Activated CD8-positive, alpha-beta T cell treated with anti-CD3 and anti-CD28 coated beads for 36 hours (primary cell): ENCODE measurements around the gene MOAP1. TPM values are rescaled to one million over a fixed set of nuclear protein-coding genes. Genes with fewer than 3 reads are reported as not detected.
"Not testable (repeated sequence)": the region's sequence is repeated elsewhere in the genome, so short reads cannot be mapped to it uniquely, and the experiment has no call there.

Experiments used
- ATAC-seq: fragments of 200-7000 bp; cut with Tn5 transposase; one replicate; pipeline ENCODE4 v1.10.0; 2021; ENCODE audit warnings: mild to moderate bottlenecking, moderate library complexity
- CTCF ChIA-PET: fragments of 350-600 bp; sonication (Branson Sonifier 250); formaldehyde crosslinking; loops from one replicate; lab custom pipeline; 2021; ENCODE audit warnings: antibody characterized with exemption; lab: Charles Lee
- POLR2A ChIA-PET: fragments of 350-600 bp; sonication (Branson Sonifier 250); formaldehyde crosslinking; loops from one replicate; lab custom pipeline; 2021; ENCODE audit warnings: antibody characterized with exemption; lab: Charles Lee
- DNase-seq: peaks from one replicate; pipeline ENCODE4 v3.0.0-alpha.2; 2020
- H3K27ac Mint-ChIP-seq: one replicate; pipeline ENCODE4 v1.8.0; 2021; ENCODE audit warnings: mild to moderate bottlenecking, mixed read lengths
- H3K27me3 Mint-ChIP-seq: one replicate; pipeline ENCODE4 v1.8.0; 2021; ENCODE audit warnings: mixed read lengths
- H3K36me3 Mint-ChIP-seq: one replicate; pipeline ENCODE4 v1.8.0; 2021; ENCODE audit warnings: low read depth, mixed read lengths
- H3K4me1 Mint-ChIP-seq: one replicate; pipeline ENCODE4 v1.8.0; 2021; ENCODE audit warnings: low read depth, mixed read lengths
- H3K4me3 Mint-ChIP-seq: one replicate; pipeline ENCODE4 v1.8.0; 2021; ENCODE audit warnings: mild to moderate bottlenecking, moderate library complexity, mixed read lengths
- H3K9me3 Mint-ChIP-seq: one replicate; pipeline ENCODE4 v1.8.0; 2021; ENCODE audit warnings: mixed read lengths
- intact Hi-C: fragments of 100-400 bp; cut with micrococcal nuclease; formaldehyde crosslinking; loops from one replicate; pipeline ENCODE4 v1.10.0; 2022
- total RNA-seq, 2 experiments: library from RNA; stranded (reverse); gene quantifications; one replicate each; pipeline ENCODE4 v1.2.3, GENCODE V29; 2021
- TF ChIP-seq, protein P1 (sequence below): fragments of 200-600 bp; IDR thresholded peaks from one replicate; pipeline ENCODE4 v1.8.0; 2022; ENCODE audit warnings: antibody characterized with exemption, mild to moderate bottlenecking

Gene MOAP1
- total RNA-seq, 2 experiments from 2014 or later: 19.1 to 19.6 TPM

DNA sequence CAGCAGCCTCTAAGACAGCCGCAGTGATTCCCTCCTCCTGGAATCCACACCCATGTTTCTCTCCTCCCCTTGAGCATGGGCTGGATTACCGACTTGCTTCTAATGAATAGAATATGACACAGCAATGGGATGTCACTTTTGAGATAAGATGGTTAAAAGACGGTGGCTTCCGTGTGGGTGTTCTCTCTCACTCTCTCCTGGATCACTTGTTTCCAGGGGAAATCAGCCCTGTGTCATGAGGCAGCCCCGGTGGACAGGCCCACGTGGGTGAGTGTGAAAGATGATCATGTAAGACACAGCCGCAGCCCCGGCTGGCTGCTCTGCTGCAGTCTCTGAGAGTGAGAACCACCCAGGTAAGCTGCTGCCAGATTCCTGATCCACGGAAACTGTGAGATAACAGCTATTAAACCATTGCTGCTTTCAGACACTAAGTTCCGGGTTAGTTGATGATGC is 10.7 kb downstream of the MOAP1 start:
- Mint-ChIP-seq H3K9me3 (no peaks in the 10 kb centered on the region), H3K4me3 (no peak overlapping the region), H3K27ac (no peak overlapping the region), H3K4me1 (peaks cover 1% of the 10 kb centered on the region), H3K36me3 (no peaks in the 10 kb centered on the region), H3K27me3 (no peaks in the 10 kb centered on the region)
- ChIA-PET CTCF (interaction anchor here (1.4 to 1.5 kb wide), 2 partner anchors 10 to 61 kb away, joined by 6 to 8 read pairs; no protein-coding TSS in a partner anchor), POLR2A (no interaction called here)
- TF ChIP-seq, protein P1, sequence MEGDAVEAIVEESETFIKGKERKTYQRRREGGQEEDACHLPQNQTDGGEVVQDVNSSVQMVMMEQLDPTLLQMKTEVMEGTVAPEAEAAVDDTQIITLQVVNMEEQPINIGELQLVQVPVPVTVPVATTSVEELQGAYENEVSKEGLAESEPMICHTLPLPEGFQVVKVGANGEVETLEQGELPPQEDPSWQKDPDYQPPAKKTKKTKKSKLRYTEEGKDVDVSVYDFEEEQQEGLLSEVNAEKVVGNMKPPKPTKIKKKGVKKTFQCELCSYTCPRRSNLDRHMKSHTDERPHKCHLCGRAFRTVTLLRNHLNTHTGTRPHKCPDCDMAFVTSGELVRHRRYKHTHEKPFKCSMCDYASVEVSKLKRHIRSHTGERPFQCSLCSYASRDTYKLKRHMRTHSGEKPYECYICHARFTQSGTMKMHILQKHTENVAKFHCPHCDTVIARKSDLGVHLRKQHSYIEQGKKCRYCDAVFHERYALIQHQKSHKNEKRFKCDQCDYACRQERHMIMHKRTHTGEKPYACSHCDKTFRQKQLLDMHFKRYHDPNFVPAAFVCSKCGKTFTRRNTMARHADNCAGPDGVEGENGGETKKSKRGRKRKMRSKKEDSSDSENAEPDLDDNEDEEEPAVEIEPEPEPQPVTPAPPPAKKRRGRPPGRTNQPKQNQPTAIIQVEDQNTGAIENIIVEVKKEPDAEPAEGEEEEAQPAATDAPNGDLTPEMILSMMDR: no peak
- no peak for ATAC-seq
- peak; percentile 22 for DNase-seq
- intact Hi-C loops: no loop called here

DNA sequence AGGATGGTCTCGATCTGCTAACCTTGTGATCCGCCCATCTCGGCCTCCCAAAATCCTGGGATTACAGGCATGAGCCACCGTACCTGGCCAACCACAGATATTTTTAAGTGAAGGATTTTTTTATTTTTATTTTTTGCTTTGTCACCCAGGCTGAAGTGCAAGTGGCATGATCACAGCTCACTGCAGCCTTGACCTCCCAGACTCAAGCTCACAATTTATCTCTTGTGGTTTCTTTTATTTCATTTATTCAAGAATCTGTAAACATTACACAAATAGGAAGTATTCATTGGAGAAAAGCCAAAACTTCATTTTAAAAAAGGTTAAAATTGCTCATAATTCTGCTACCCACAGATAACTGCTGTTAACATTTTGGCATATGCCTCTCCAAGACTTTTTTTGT is 13.3 kb downstream of the MOAP1 start:
- H3K4me3 Mint-ChIP-seq: no peak overlapping the region
- no peaks in the 10 kb centered on the region for H3K9me3 Mint-ChIP-seq
- intact Hi-C loops: no loop called here
- H3K36me3 Mint-ChIP-seq: no peaks in the 10 kb centered on the region
- TF ChIP-seq, protein P1: no peak
- ATAC-seq (no peak), DNase-seq (no peak)
- CTCF ChIA-PET: no interaction called here
- POLR2A ChIA-PET: no interaction called here
- no peaks in the 10 kb centered on the region for H3K27me3 Mint-ChIP-seq
- no peaks in the 10 kb centered on the region for H3K4me1 Mint-ChIP-seq
- no peak overlapping the region for H3K27ac Mint-ChIP-seq

DNA sequence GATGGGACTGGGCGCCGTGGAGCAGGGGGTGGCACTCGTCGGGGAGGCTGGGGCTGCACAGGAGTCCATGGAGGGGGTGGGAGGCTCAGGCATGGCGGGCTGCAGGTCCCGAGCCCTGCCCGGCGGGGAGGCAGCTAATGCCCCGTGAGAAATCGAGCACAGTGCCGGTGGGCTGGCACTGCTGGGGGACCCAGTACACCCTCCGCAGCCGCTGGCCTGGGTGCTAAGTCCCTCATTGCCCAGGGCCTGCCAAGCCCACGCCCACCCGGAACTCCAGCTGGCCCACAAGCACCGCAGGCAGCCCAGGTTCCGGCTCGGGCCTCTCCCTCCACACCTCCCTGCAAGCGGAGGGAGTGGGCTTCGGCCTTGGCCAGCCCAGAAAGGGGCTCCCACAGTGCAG is 14.6 kb downstream of the MOAP1 start:
- H3K9me3 Mint-ChIP-seq, H3K36me3 Mint-ChIP-seq, DNase-seq, H3K27ac Mint-ChIP-seq, ATAC-seq, POLR2A ChIA-PET, H3K4me3 Mint-ChIP-seq, H3K4me1 Mint-ChIP-seq, H3K27me3 Mint-ChIP-seq, intact Hi-C loops: not testable (repeated sequence)
- CTCF ChIA-PET: interaction anchor here (1.2 to 2.9 kb wide), 2 partner anchors 8 to 49 kb away, joined by 3 to 16 read pairs; no protein-coding TSS in a partner anchor

DNA sequence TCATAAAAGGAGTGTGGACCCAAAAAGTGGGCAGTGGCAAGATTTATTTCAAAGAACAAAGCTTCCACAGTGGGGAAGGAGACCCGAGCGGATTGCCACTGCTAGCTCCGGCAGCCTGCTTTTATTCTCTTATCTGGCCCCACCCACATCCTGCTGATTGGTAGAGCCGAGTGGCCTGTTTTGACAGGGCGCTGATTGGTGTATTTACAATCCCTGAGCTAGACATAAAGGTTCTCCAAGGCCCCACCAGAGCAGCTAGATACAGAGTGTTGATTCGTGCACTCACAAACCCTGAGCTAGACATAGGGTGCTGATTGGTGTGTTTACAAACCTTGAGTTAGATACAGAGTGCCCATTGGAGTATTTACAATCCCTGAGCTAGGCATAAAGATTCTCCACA is 15.1 kb downstream of the MOAP1 start:
- POLR2A ChIA-PET, H3K4me3 Mint-ChIP-seq, H3K4me1 Mint-ChIP-seq, ATAC-seq, H3K27ac Mint-ChIP-seq, H3K9me3 Mint-ChIP-seq, H3K36me3 Mint-ChIP-seq, intact Hi-C loops, DNase-seq, H3K27me3 Mint-ChIP-seq: not testable (repeated sequence)
- CTCF ChIA-PET: interaction anchor here (0.9 to 2.9 kb wide), 3 partner anchors 9 to 217 kb away, joined by 3 to 16 read pairs (median 3); no protein-coding TSS in a partner anchor

DNA sequence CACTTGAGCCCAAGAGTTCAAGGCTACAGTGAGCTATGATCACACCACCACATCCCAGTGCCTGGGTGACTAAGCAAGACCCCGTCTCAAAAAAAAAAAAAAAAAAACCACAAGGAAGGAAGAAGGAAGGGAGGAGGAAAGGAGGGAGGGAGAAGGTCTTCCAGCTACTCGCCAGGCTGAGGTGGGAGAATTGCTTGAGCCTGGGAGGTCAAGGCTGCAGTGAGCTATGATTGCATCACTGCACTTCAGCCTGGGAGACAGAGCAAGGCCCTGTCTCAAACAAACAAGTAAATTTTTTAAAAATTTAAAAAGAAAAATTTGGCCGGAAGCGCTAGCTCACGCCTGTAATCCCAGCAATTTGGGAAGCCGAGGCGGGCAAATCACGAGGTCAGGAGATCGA is 16.1 kb downstream of the MOAP1 start:
- H3K27ac Mint-ChIP-seq, H3K27me3 Mint-ChIP-seq, H3K4me3 Mint-ChIP-seq, H3K4me1 Mint-ChIP-seq, POLR2A ChIA-PET, ATAC-seq, intact Hi-C loops, DNase-seq, H3K9me3 Mint-ChIP-seq, H3K36me3 Mint-ChIP-seq: not testable (repeated sequence)
- CTCF ChIA-PET: interaction anchor here (2.9 kb wide), 1 partner anchor 10 kb away, joined by 16 read pairs; no protein-coding TSS in a partner anchor

DNA sequence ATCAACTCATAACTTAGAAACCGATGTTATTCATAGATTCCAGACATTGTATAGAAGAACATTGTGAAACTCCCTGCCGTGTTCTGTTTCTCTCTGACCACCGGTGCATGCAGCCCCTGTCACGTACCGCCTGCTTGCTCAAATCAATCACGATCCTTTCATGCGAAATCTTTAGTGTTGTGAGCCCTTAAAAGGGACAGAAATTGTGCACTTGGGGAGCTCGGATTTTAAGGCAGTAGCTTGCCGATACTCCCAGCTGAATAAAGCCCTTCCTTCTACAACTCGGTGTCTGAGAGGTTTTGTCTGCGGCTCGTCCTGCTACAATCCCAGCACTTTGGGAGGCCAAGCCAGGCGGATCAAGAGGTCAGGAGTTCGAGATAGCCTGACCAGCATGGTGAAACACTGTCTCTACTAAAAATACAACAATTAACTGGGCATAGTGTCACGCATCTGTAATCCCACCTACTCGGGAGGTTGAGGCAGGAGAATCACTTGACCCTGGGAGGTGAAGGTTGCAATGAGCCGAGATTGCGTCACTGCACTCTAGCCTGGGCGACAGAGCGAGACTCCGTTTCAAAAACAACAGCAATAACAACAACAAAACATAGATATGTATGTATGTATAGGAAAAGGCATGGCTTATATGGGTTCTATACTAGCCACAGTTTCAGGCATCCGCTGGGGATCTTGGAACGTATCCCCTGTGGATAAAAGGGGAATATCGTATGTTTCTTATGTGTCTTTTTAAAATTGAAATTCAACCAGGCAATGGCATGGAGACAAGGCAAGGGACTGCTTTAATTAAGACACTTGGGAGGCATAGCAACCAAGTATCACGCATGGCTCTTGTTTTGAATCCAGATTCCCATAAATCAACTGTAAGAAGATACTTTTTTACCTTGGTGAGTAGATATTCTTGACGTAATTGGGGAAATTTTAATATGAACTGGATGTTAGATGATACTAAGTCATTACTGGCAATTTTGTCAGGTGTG is 19.1 kb downstream of the MOAP1 start:
- CTCF ChIA-PET, H3K4me3 Mint-ChIP-seq, POLR2A ChIA-PET, H3K9me3 Mint-ChIP-seq, H3K27me3 Mint-ChIP-seq, H3K27ac Mint-ChIP-seq, DNase-seq, ATAC-seq, H3K36me3 Mint-ChIP-seq, H3K4me1 Mint-ChIP-seq, intact Hi-C loops: not testable (repeated sequence)
